GM19372 (cell line): ENCODE measurements around the gene CDK8.
A peak's percentile ranks its signal among the peaks of the same experiment; 100 is the strongest.

Experiments
- ATAC-seq: cut with Tn5 transposase; IDR thresholded peaks from one replicate; pipeline ENCODE4 v1.9.1; 2021; ENCODE audit warnings: mild to moderate bottlenecking, low read depth, moderate library complexity; ENCODE audit not compliant: unreplicated experiment

CDK8 gene

GRCh38 chr13:26253787-26254582 lies at the start of gene CDK8:
TSS of gene CDK8 (plus strand) at chr13:26254129. CDS start at chr13:26254642, 513 bp downstream.
- ATAC-seq, result peak; percentile 76

GRCh38 chr13:26208287-26208686 lies 45.6 kb upstream of the CDK8 start:
- ATAC-seq, result no peak

GRCh38 chr13:26213345-26213744 lies 40.6 kb upstream of the CDK8 start:
- no peak for ATAC-seq

- no peak for ATAC-seq
Measured at GRCh38 chr13:26213982-26214381, 39.9 kb upstream of the CDK8 start.

GRCh38 chr13:26216042-26216441 lies 37.9 kb upstream of the CDK8 start:
- ATAC-seq, result no peak

- ATAC-seq, result no peak
Measured at GRCh38 chr13:26219726-26220125, 34.2 kb upstream of the CDK8 start.

- ATAC-seq, result no peak
Measured at GRCh38 chr13:26220575-26220974, 33.4 kb upstream of the CDK8 start.

GRCh38 chr13:26221399-26221720 lies 32.6 kb upstream of the CDK8 start:
- ATAC-seq, result peak; percentile 13

GRCh38 chr13:26221721-26222519 lies 32.0 kb upstream of the CDK8 start, which contains the start of gene RNF6:
TSS of gene RNF6 (minus strand) at chr13:26222314. CDS start at chr13:26219649, 2,665 bp downstream.
- ATAC-seq, result peak; percentile 93

- peak; percentile 49 for ATAC-seq
Measured at GRCh38 chr13:26222520-26223046, 31.3 kb upstream of the CDK8 start.

- ATAC-seq, result no peak
Measured at GRCh38 chr13:26225896-26226617, 27.9 kb upstream of the CDK8 start.

GRCh38 chr13:26227166-26227971 lies 26.6 kb upstream of the CDK8 start:
- ATAC-seq, result no peak

GRCh38 chr13:26228096-26228495 lies 25.8 kb upstream of the CDK8 start:
- no peak for ATAC-seq

- ATAC-seq, result no peak
Measured at GRCh38 chr13:26229080-26229615, 24.8 kb upstream of the CDK8 start.

- ATAC-seq, result no peak
Measured at GRCh38 chr13:26230703-26231102, 23.2 kb upstream of the CDK8 start.

GRCh38 chr13:26236296-26236695 lies 17.6 kb upstream of the CDK8 start:
- ATAC-seq, result no peak

GRCh38 chr13:26246154-26246553 lies 7.8 kb upstream of the CDK8 start:
- ATAC-seq, result no peak

- no peak for ATAC-seq
Measured at GRCh38 chr13:26247011-26247410, 6.9 kb upstream of the CDK8 start.

GRCh38 chr13:26247608-26248007 lies 6.3 kb upstream of the CDK8 start:
- ATAC-seq, result no peak

GRCh38 chr13:26249551-26249950 lies 4.4 kb upstream of the CDK8 start:
- no peak for ATAC-seq
